ENCODE results near the gene OPHN1. TPM values are rescaled to one million over a fixed set of nuclear protein-coding genes. Genes with fewer than 3 reads are reported as not detected.

OPHN1 gene
- total RNA-seq, 1 donor = 6.9 TPM

- no peak overlapping the region for H3K4me3 ChIP-seq (ENCODE audit: insufficient read depth, low read length)
- H3K79me2 ChIP-seq (ENCODE audit: insufficient read depth, low read length) = no peaks in the 10 kb centered on the region
- no peak for TF ChIP-seq CTCF (IDR thresholded peaks at IDR 0.05; ENCODE audit: extremely low read depth, low read depth, low read length)
- H3K4me1 ChIP-seq (ENCODE audit: insufficient read depth, low read length) = no peaks in the 10 kb centered on the region
- H3K27ac ChIP-seq (ENCODE audit: low read depth, low read length) = no peak overlapping the region
- H4K20me1 ChIP-seq (ENCODE audit: insufficient read depth, low read length) = no peaks in the 10 kb centered on the region
- DNase-seq (ENCODE audit: insufficient read length, low spot score, missing footprints) = no peak
- no peaks in the 10 kb centered on the region for H3K27me3 ChIP-seq (ENCODE audit: insufficient read depth, low read length)
- H3K9me3 ChIP-seq (ENCODE audit: low read depth, low read length) = peaks cover 3% of the 10 kb centered on the region
- no peak overlapping the region for H3K4me2 ChIP-seq (ENCODE audit: insufficient read depth, low read length)
- no peaks in the 10 kb centered on the region for H3K36me3 ChIP-seq (ENCODE audit: insufficient read depth, low read length)
- no peak overlapping the region for H2AFZ ChIP-seq (ENCODE audit: low read length)
Measured at GRCh38 chrX:68372665-68373064, 60.6 kb downstream of the OPHN1 start.

GRCh38 chrX:68369559-68369958 is 63.7 kb downstream of the OPHN1 start:
- no peak for DNase-seq (ENCODE audit: insufficient read length, low spot score, missing footprints)

GRCh38 chrX:68365341-68365740 is 68.0 kb downstream of the OPHN1 start:
- H3K27me3 ChIP-seq (ENCODE audit: insufficient read depth, low read length) = no peaks in the 10 kb centered on the region
- no peaks in the 10 kb centered on the region for H3K79me2 ChIP-seq (ENCODE audit: insufficient read depth, low read length)
- no peak for TF ChIP-seq CTCF (IDR thresholded peaks at IDR 0.05; ENCODE audit: extremely low read depth, low read depth, low read length)
- no peaks in the 10 kb centered on the region for H3K36me3 ChIP-seq (ENCODE audit: insufficient read depth, low read length)
- H3K4me2 ChIP-seq (ENCODE audit: insufficient read depth, low read length) = no peak overlapping the region
- H3K27ac ChIP-seq (ENCODE audit: low read depth, low read length) = no peak overlapping the region
- H3K4me3 ChIP-seq (ENCODE audit: insufficient read depth, low read length) = no peak overlapping the region
- no peak overlapping the region for H2AFZ ChIP-seq (ENCODE audit: low read length)
- DNase-seq (ENCODE audit: insufficient read length, low spot score, missing footprints) = no peak
- no peaks in the 10 kb centered on the region for H4K20me1 ChIP-seq (ENCODE audit: insufficient read depth, low read length)
- H3K4me1 ChIP-seq (ENCODE audit: insufficient read depth, low read length) = no peaks in the 10 kb centered on the region
- H3K9me3 ChIP-seq (ENCODE audit: low read depth, low read length) = peaks cover 3% of the 10 kb centered on the region

More at GRCh38 chrX:68369559-68369958, 63.7 kb downstream of the OPHN1 start:
- Histone ChIP-seq H3K9me3 (ENCODE audit: low read depth, low read length) (peaks cover 3% of the 10 kb centered on the region), H2AFZ (ENCODE audit: low read length) (no peak overlapping the region), H3K4me1 (ENCODE audit: insufficient read depth, low read length) (no peaks in the 10 kb centered on the region), H3K36me3 (ENCODE audit: insufficient read depth, low read length) (no peaks in the 10 kb centered on the region), H3K4me2 (ENCODE audit: insufficient read depth, low read length) (no peak overlapping the region), H3K79me2 (ENCODE audit: insufficient read depth, low read length) (no peaks in the 10 kb centered on the region), H3K4me3 (ENCODE audit: insufficient read depth, low read length) (no peak overlapping the region), H4K20me1 (ENCODE audit: insufficient read depth, low read length) (no peaks in the 10 kb centered on the region), H3K27me3 (ENCODE audit: insufficient read depth, low read length) (no peaks in the 10 kb centered on the region), H3K27ac (ENCODE audit: low read depth, low read length) (no peak overlapping the region)
- TF ChIP-seq CTCF (IDR thresholded peaks at IDR 0.05; ENCODE audit: extremely low read depth, low read depth, low read length) = no peak

- Histone ChIP-seq H3K9me3 (ENCODE audit: low read depth, low read length) (no peaks in the 10 kb centered on the region), H3K4me3 (ENCODE audit: insufficient read depth, low read length) (no peak overlapping the region), H4K20me1 (ENCODE audit: insufficient read depth, low read length) (no peaks in the 10 kb centered on the region), H3K79me2 (ENCODE audit: insufficient read depth, low read length) (no peaks in the 10 kb centered on the region), H3K4me1 (ENCODE audit: insufficient read depth, low read length) (no peaks in the 10 kb centered on the region), H3K27me3 (ENCODE audit: insufficient read depth, low read length) (no peaks in the 10 kb centered on the region), H3K4me2 (ENCODE audit: insufficient read depth, low read length) (no peak overlapping the region), H3K36me3 (ENCODE audit: insufficient read depth, low read length) (no peaks in the 10 kb centered on the region), H3K27ac (ENCODE audit: low read depth, low read length) (no peak overlapping the region), H2AFZ (ENCODE audit: low read length) (no peak overlapping the region)
- no peak for DNase-seq (ENCODE audit: insufficient read length, low spot score, missing footprints)
- TF ChIP-seq CTCF (IDR thresholded peaks at IDR 0.05; ENCODE audit: extremely low read depth, low read depth, low read length) = no peak
Measured at GRCh38 chrX:68363984-68364383, 69.3 kb downstream of the OPHN1 start.
